ENCODE results near the gene AKR1B1.

AKR1B1 gene

GRCh38 chr7:134444198-134444960 lies 14.5 kb downstream of the AKR1B1 start:
- Mint-ChIP-seq H3K36me3 (ENCODE audit: low read depth) (peaks cover 49% of the 10 kb centered on the region), H3K4me1 (ENCODE audit: low read depth) (no peaks in the 10 kb centered on the region), H3K27me3 (ENCODE audit: low read depth) (no peaks in the 10 kb centered on the region), H3K27ac (no peak overlapping the region), H3K4me3 (no peak overlapping the region), H3K9me3 (no peaks in the 10 kb centered on the region)

DNA sequence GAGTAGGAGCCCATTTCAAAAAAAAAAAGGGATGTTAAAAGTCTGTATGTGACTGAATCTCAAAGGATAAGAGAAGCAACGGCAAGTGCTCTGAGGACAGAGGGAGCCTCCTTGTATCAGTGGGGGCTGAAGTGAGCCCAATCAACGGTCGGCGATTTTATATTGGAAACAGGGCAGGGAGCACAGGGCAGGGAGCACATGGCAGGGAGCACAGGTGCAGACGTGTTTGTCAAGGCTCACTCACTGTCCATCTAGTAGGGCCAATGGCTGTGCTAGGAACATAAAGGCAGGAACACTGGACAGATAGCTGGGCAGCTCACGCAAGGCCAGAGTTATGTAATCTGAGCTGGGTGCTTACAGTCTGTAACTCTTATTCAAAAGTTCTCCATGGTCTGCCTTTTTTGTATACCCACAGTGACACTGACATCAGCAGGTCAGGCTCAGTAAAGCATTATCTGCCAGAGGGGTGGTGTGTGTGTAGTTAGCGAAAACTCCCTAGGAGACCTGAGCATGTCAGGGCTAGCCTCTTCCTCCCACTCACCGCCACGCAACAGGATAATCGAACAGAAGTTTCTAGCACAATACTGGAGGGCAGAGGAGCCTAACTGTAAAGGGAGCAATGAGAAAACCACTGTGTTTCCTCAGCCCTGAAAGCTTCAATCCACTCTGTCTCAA lies 15.4 kb downstream of the AKR1B1 start:
- H3K27me3 Mint-ChIP-seq (ENCODE audit: low read depth), result no peaks in the 10 kb centered on the region
- no peaks in the 10 kb centered on the region for H3K4me1 Mint-ChIP-seq (ENCODE audit: low read depth)
- H3K9me3 Mint-ChIP-seq, result peaks cover 2% of the 10 kb centered on the region
- no peak overlapping the region for H3K27ac Mint-ChIP-seq
- no peak overlapping the region for H3K4me3 Mint-ChIP-seq
- peaks cover 44% of the 10 kb centered on the region for H3K36me3 Mint-ChIP-seq (ENCODE audit: low read depth)

DNA sequence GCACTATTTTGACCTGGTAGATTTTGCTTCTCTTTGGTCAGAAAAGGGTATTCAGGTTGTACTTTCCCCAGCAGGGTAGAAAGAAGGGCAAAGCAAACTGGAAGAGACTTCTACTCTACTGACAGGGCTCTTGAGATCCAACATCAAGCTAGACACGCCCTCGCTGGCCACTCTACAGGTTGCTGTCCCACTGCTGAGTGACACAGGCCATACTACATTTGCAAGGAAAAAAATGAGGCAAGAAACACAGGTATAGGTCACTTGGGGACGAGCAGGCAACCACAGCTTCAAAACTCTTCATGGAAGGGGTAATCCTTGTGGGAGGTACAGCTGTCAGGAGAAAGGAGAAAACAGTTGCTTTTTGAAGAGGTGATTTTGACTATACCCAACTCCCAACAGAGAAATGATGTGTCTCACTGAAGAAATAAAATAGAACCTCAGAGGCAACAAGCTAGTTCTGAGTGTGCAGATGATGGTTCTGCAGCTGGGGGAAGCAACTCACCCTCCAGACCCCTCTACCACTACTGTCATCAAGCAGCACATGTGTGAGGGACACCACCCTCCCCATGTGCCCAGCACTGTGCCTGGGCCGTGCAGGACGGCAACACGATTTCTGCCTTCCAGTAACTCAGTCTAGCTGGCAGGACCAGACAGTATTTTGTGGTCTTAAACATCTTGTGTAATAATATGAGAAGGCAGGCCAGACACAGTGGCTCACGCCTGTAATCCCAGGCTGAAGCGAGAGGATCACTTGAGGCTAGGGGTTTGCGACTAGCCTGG lies 16.3 kb downstream of the AKR1B1 start:
- no peak overlapping the region for H3K4me3 Mint-ChIP-seq
- no peaks in the 10 kb centered on the region for H3K27me3 Mint-ChIP-seq (ENCODE audit: low read depth)
- peaks cover 42% of the 10 kb centered on the region for H3K36me3 Mint-ChIP-seq (ENCODE audit: low read depth)
- peaks cover 5% of the 10 kb centered on the region for H3K9me3 Mint-ChIP-seq
- no peak overlapping the region for H3K27ac Mint-ChIP-seq
- H3K4me1 Mint-ChIP-seq (ENCODE audit: low read depth), result no peaks in the 10 kb centered on the region

DNA sequence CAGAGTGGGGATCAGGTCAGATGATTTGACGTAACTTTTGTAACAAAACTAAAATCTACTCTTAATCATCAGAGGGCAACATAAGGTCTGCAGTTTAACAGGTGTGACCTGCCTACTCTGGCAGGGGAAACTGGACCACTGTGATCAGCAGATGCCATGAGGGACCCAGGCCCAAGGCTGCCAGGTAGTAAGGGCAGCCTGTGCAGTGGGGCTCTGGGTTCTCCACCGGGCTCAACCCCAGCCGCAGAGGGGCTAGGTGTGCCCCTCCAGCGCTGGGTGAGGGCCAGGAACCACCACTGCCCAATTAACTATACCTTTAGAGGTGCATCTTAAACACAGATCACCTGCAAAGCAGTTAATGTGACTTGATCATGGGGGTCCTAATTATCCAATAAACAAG lies 17.6 kb downstream of the AKR1B1 start:
- Mint-ChIP-seq H3K4me3 (no peak overlapping the region), H3K4me1 (ENCODE audit: low read depth) (no peaks in the 10 kb centered on the region), H3K27me3 (ENCODE audit: low read depth) (no peaks in the 10 kb centered on the region), H3K36me3 (ENCODE audit: low read depth) (peaks cover 33% of the 10 kb centered on the region), H3K27ac (no peak overlapping the region), H3K9me3 (peaks cover 7% of the 10 kb centered on the region)

- H3K4me3 Mint-ChIP-seq, result no peak overlapping the region
- no peaks in the 10 kb centered on the region for H3K27me3 Mint-ChIP-seq (ENCODE audit: low read depth)
- H3K27ac Mint-ChIP-seq, result no peak overlapping the region
- H3K36me3 Mint-ChIP-seq (ENCODE audit: low read depth), result peaks cover 29% of the 10 kb centered on the region
- H3K9me3 Mint-ChIP-seq, result peaks cover 7% of the 10 kb centered on the region
- H3K4me1 Mint-ChIP-seq (ENCODE audit: low read depth), result no peaks in the 10 kb centered on the region
Observed at GRCh38 chr7:134440476-134440875, 18.4 kb downstream of the AKR1B1 start.

GRCh38 chr7:134440067-134440466 lies 18.8 kb downstream of the AKR1B1 start:
- H3K9me3 Mint-ChIP-seq, result peaks cover 7% of the 10 kb centered on the region
- H3K27me3 Mint-ChIP-seq (ENCODE audit: low read depth), result no peaks in the 10 kb centered on the region
- peaks cover 29% of the 10 kb centered on the region for H3K36me3 Mint-ChIP-seq (ENCODE audit: low read depth)
- no peak overlapping the region for H3K4me3 Mint-ChIP-seq
- H3K27ac Mint-ChIP-seq, result no peak overlapping the region
- no peaks in the 10 kb centered on the region for H3K4me1 Mint-ChIP-seq (ENCODE audit: low read depth)

DNA sequence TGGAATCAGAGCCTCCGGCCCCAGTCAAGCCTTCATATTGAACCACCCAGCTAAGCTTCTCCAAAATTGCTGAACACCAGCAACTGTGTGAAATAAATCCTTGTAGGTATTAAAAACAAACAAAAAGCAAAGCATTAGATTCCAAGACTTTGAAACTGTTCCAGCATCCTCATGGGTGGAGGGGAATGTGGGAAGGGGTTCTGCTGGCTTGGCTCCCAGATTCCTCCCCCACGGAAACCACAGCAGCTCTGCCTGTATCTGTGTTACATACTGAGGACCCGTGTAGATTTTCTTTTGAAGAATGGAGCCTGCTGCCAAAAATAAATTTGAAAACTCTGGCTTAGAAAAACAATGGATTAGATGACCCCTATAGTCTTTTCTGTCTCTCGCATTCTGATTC lies 20.0 kb downstream of the AKR1B1 start:
- peaks cover 7% of the 10 kb centered on the region for H3K9me3 Mint-ChIP-seq
- no peaks in the 10 kb centered on the region for H3K4me1 Mint-ChIP-seq (ENCODE audit: low read depth)
- peaks cover 24% of the 10 kb centered on the region for H3K36me3 Mint-ChIP-seq (ENCODE audit: low read depth)
- no peak overlapping the region for H3K4me3 Mint-ChIP-seq
- no peaks in the 10 kb centered on the region for H3K27me3 Mint-ChIP-seq (ENCODE audit: low read depth)
- no peak overlapping the region for H3K27ac Mint-ChIP-seq

DNA sequence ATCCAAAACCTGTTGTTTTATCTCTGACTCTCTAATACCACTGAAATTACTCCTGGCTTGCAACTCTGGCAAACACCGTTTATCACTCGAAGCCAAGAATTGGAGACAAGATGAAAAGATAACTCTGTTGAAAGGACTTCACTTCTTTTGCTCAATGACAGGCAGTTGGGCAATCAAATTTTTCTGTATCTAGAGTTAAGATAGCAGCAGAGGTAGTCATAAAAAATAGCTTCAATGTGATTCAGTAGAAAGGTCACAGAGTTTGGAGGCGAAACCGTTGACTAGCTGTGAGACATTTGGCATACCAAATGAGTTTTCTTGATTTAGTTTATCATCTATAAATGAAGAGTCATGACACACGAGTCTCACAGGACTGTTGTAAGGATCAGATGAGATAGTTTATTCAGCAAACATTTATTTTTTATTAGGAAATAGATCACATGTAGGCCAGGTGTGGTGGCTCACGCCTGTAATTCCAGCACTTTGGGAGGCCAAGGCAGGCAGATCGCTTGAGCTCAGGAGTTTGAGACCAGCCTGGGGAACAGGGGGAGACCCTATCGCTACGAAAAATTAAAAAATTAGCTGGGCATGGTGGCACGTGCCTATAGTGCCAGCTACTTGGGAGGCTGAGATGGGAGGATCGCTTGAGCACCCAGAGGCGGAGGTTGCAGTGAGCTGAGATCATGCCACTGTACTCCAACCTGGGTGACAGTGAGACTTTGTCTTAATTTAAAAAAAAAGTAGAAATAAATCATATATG lies 23.6 kb downstream of the AKR1B1 start:
- no peak overlapping the region for H3K4me3 Mint-ChIP-seq
- peaks cover 7% of the 10 kb centered on the region for H3K9me3 Mint-ChIP-seq
- H3K27me3 Mint-ChIP-seq (ENCODE audit: low read depth), result peaks cover 3% of the 10 kb centered on the region
- H3K36me3 Mint-ChIP-seq (ENCODE audit: low read depth), result peaks cover 6% of the 10 kb centered on the region
- H3K4me1 Mint-ChIP-seq (ENCODE audit: low read depth), result peaks cover 17% of the 10 kb centered on the region
- no peak overlapping the region for H3K27ac Mint-ChIP-seq

DNA sequence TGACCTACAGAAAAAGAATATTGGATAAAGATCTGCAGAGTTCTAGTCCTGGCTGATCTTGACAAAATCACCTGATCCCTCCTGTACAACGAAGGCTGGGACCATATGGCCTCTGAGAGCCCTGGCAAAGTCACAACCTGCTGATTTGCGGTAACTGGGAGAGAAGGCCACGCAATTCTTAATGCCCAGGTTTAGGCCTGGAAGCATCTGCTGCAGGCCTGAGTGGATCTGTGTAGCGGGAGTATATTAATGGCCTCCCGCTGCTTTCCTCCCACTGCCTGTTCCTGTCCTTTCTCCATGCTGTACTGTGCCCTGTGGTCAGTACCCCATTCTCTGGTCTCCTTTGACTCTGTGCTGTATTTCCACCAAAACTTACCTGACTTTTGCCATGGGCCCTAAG lies 24.2 kb downstream of the AKR1B1 start:
- Mint-ChIP-seq H3K4me1 (ENCODE audit: low read depth) (peaks cover 17% of the 10 kb centered on the region), H3K9me3 (peaks cover 7% of the 10 kb centered on the region), H3K27ac (no peak overlapping the region), H3K36me3 (ENCODE audit: low read depth) (peaks cover 4% of the 10 kb centered on the region), H3K27me3 (ENCODE audit: low read depth) (peaks cover 3% of the 10 kb centered on the region), H3K4me3 (no peak overlapping the region)

GRCh38 chr7:134433430-134433829 lies 25.5 kb downstream of the AKR1B1 start:
- peaks cover 3% of the 10 kb centered on the region for H3K27me3 Mint-ChIP-seq (ENCODE audit: low read depth)
- H3K27ac Mint-ChIP-seq, result no peak overlapping the region
- peaks cover under 1% of the 10 kb centered on the region for H3K36me3 Mint-ChIP-seq (ENCODE audit: low read depth)
- peaks cover 4% of the 10 kb centered on the region for H3K9me3 Mint-ChIP-seq
- H3K4me3 Mint-ChIP-seq, result no peak overlapping the region
- peaks cover 17% of the 10 kb centered on the region for H3K4me1 Mint-ChIP-seq (ENCODE audit: low read depth)

- Mint-ChIP-seq H3K27me3 (ENCODE audit: low read depth) (peaks cover 3% of the 10 kb centered on the region), H3K4me3 (peak overlapping the region; percentile 77), H3K36me3 (ENCODE audit: low read depth) (no peaks in the 10 kb centered on the region), H3K4me1 (ENCODE audit: low read depth) (peaks cover 17% of the 10 kb centered on the region), H3K27ac (peak overlapping the region; percentile 87), H3K9me3 (peaks cover under 1% of the 10 kb centered on the region)
Observed at GRCh38 chr7:134432296-134433152, 26.4 kb downstream of the AKR1B1 start.

GRCh38 chr7:134431815-134432214 lies 27.1 kb downstream of the AKR1B1 start:
- peak overlapping the region; percentile 77 for H3K4me3 Mint-ChIP-seq
- no peak overlapping the region for H3K27ac Mint-ChIP-seq

DNA sequence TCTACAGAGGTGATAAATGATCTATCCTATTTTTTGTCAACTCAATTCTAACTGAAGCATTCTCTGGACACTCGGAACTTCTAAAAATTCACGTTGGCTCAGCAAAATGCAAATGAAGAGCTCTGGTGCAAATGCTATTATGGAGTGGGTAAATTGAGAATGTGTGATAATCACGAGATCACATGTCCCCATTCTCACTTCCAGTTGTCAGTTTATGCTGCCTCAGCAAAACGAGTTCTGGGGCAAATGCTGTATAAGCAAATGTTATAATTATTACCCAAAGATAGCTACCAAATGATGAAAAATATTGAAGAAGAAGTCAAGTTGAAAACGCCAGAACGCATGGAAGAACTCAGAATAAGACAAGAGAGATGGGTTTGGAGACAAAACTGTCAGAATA lies 29.4 kb downstream of the AKR1B1 start:
- Mint-ChIP-seq H3K4me1 (ENCODE audit: low read depth) (peaks cover 17% of the 10 kb centered on the region), H3K36me3 (ENCODE audit: low read depth) (no peaks in the 10 kb centered on the region), H3K27ac (no peak overlapping the region), H3K9me3 (no peaks in the 10 kb centered on the region), H3K4me3 (no peak overlapping the region), H3K27me3 (ENCODE audit: low read depth) (peaks cover 3% of the 10 kb centered on the region)

More at GRCh38 chr7:134431815-134432214, 27.1 kb downstream of the AKR1B1 start:
- Mint-ChIP-seq H3K27me3 (ENCODE audit: low read depth) (peaks cover 3% of the 10 kb centered on the region), H3K4me1 (ENCODE audit: low read depth) (peaks cover 17% of the 10 kb centered on the region), H3K36me3 (ENCODE audit: low read depth) (no peaks in the 10 kb centered on the region), H3K9me3 (no peaks in the 10 kb centered on the region)
